ENCODE results near the gene MDP1. TPM values are rescaled to one million over a fixed set of nuclear protein-coding genes. Genes with fewer than 3 reads are reported as not detected.
A peak's percentile ranks its signal among the peaks of the same experiment; 100 is the strongest.

Gene MDP1
- total RNA-seq, 1 experiment from 2014 or later: 8.3 TPM

- in situ Hi-C loops (cut with HindIII; ENCODE audit: low pct_unique_long_range_greater_than_20kb, low sequenced_read_pairs): no loop called here
- DNase-seq (ENCODE audit: low read depth, low spot score): no peak
Observed at GRCh38 chr14:24192933-24193332, 22.9 kb downstream of the MDP1 start.

DNA sequence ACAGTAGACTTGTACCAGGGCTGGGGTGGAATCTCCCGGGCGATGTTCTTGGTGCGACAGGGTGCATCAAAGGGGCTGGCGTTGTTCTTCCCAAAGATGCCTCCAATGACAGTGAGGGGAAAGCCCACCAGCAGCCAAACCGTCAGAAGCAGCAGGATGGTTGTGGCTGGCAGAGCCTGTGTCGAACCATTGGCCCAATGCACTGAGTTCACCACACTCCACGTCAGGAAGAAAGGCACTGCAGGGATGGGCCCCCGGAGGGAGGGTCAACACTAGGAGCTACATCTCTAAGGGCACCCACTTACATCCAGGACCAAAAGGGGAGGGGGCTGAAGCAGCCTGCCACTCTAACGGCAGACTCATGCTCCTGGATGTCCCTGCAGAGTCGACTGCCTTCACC, 25.4 kb downstream of the MDP1 start:
- no peak for DNase-seq (ENCODE audit: low read depth, low spot score)
- in situ Hi-C loops (cut with HindIII; ENCODE audit: low pct_unique_long_range_greater_than_20kb, low sequenced_read_pairs): no loop called here

DNA sequence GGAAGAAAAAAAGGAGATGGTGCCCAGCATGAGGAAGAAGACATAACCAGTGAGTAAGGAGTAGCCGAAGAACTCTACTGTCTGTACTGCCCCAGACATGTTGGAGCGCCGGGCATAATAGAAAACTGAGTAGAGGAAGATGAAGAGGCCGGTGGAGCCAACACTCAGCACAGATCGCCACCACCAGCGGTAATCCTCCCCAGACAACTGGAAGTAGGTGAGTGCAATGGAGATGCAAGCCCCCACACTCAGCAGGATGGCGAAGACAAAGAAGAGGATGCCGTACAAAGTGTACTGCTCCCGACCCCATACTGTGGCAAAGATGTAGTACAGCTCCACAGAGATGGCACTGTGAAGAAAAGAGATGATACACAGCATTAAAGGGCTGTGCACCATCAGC, 26.4 kb downstream of the MDP1 start:
- in situ Hi-C loops (cut with HindIII; ENCODE audit: low pct_unique_long_range_greater_than_20kb, low sequenced_read_pairs): no loop called here
- DNase-seq (ENCODE audit: low read depth, low spot score): no peak

DNA sequence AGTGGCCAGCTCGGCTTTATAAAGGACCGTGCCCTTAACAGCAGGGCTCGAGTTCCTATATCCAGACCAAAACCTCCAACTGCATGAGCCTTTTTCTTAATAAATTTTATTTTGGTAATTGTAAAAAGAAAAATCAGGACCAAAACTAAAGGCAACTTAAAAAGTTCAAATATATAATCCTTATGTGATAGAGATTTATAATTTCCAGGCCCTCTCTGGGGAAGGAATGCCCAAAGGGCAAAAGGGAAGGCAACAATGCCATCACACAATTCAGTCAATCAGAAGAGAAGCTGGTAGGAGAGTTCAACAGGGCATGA, 26.8 kb downstream of the MDP1 start:
- in situ Hi-C loops (cut with HindIII; ENCODE audit: low pct_unique_long_range_greater_than_20kb, low sequenced_read_pairs): no loop called here
- no peak for DNase-seq (ENCODE audit: low read depth, low spot score)

DNA sequence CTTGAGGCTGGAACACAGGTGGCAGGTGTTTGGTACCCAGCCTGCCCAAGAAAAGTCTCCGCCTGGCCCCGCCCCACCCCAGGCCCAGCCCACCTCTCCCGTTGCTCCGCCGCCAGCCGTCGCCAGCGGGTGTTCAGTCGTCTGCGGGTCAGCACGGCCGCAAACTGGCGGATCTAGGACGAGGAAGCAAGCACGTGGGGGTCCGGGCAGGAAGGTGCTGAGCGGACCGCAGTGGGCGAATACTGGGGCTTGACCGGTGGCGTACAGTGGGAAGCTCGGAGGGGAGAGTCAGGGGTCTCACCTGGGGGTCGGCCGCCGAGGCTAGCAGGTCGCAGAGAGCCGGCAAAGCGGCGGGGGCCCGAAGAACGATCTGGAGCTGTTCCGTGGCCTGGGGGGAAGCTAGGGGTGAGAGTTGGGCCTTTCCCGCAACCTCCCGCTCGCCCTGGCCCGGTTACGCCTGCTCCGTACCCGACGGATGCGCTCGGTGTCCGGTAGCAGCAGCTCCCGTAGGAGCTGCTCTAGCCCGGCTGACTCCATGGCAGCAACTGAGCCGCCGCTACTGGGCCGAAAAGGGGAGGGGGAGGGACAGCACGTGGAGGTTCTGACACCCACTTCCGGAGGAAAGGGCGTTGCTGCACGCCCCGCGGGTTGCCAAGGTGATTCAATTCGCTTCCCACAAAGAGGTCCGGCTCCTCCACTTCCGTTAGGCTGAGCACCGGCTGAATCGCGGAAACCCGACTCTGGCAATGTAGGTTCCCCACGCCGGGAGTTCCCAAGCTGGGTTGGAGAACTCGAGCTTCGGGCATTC, 27.4 kb downstream of the MDP1 start, which contains the start of gene IPO4:
Gene IPO4, minus strand, starts transcription at position 566 of the 808 bp plus-strand sequence. Its CDS starts 29 bp downstream, at position 537.
- DNase-seq (ENCODE audit: low read depth, low spot score): peak; percentile 96
- in situ Hi-C loops (cut with HindIII; ENCODE audit: low pct_unique_long_range_greater_than_20kb, low sequenced_read_pairs): no loop called here

GRCh38 chr14:24187539-24187915, 28.3 kb downstream of the MDP1 start:
- DNase-seq (ENCODE audit: low read depth, low spot score): no peak
- in situ Hi-C loops (cut with HindIII; ENCODE audit: low pct_unique_long_range_greater_than_20kb, low sequenced_read_pairs): no loop called here

GRCh38 chr14:24186831-24187538, 28.9 kb downstream of the MDP1 start:
- DNase-seq (ENCODE audit: low read depth, low spot score): no peak
- in situ Hi-C loops (cut with HindIII; ENCODE audit: low pct_unique_long_range_greater_than_20kb, low sequenced_read_pairs): no loop called here

GRCh38 chr14:24185741-24186140, 30.1 kb downstream of the MDP1 start:
- no peak for DNase-seq (ENCODE audit: low read depth, low spot score)
- in situ Hi-C loops (cut with HindIII; ENCODE audit: low pct_unique_long_range_greater_than_20kb, low sequenced_read_pairs): no loop called here

GRCh38 chr14:24185026-24185425, 30.8 kb downstream of the MDP1 start:
- in situ Hi-C loops (cut with HindIII; ENCODE audit: low pct_unique_long_range_greater_than_20kb, low sequenced_read_pairs): no loop called here
- DNase-seq (ENCODE audit: low read depth, low spot score): no peak

DNA sequence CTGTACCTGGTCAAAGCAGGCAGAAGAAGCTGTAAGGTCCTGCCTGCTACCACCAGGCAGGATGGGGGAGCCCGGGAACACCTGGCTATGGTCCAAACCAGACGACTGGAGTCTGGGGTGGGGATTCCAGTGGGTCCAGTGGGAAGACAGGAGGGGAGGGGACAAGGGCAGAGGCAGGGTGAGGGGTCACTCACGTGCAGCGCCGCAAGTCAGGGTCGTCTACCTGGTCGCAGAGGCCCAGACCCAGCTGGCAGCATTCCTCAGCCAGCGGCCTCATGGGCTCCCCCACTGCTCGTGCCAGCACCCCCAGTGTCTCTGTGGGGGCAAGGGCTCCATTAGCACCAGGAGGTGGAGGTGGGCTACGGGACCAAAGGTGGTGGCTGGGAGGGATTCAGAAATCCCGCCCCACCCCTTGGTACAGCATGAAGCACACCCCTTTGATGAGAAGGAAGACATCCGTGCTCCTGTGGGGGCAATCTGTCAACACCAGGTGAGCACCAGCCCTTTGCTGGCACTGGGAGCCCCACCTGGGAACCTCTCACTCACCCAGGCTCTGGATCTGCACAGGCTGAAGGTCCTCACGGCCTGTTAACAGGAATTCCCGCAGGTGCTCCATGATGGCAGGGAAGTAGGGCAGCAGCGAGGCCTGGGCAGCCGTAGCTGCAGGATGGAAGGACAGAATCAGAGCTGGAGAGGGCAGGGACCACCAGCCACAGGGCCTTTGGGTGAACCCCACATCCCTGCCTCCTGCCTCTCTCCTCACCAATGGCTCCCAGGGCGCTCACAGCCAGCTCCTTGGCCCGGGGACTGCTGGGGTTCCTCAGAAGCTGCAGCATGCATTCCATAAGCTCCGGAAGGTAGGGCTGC, 31.5 kb downstream of the MDP1 start:
- in situ Hi-C loops (cut with HindIII; ENCODE audit: low pct_unique_long_range_greater_than_20kb, low sequenced_read_pairs): no loop called here
- no peak for DNase-seq (ENCODE audit: low read depth, low spot score)

DNA sequence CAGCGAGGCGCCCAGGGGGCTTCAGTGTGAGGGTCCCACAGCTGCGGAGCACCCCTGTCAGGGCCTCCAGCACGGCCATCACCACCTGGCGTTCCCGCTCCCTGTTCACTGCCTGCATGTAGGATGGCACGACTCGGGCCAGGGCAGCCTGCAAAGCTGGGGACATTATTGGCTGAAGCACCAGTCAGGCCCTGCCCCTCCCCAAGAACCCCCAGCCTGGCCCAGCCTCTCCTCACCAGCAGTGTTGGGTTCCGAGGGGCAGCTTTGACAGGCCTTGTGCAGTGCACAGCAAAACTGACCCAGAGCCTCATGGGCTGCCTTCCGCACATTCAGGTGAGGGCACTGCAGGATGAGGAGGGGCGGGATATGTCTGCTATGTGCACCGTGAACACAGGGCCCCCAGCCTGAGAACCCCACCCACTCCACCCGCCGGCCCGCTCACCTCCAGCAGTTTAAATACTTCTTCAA, 32.8 kb downstream of the MDP1 start:
- no peak for DNase-seq (ENCODE audit: low read depth, low spot score)
- in situ Hi-C loops (cut with HindIII; ENCODE audit: low pct_unique_long_range_greater_than_20kb, low sequenced_read_pairs): no loop called here

GRCh38 chr14:24182110-24182882, 33.6 kb downstream of the MDP1 start:
- in situ Hi-C loops (cut with HindIII; ENCODE audit: low pct_unique_long_range_greater_than_20kb, low sequenced_read_pairs): no loop called here
- DNase-seq (ENCODE audit: low read depth, low spot score): no peak

- DNase-seq (ENCODE audit: low read depth, low spot score): no peak
- in situ Hi-C loops (cut with HindIII; ENCODE audit: low pct_unique_long_range_greater_than_20kb, low sequenced_read_pairs): no loop called here
Observed at GRCh38 chr14:24181371-24182077, 34.3 kb downstream of the MDP1 start.

GRCh38 chr14:24179961-24180796, 35.7 kb downstream of the MDP1 start:
- in situ Hi-C loops (cut with HindIII; ENCODE audit: low pct_unique_long_range_greater_than_20kb, low sequenced_read_pairs): no loop called here
- peak; percentile 20 for DNase-seq (ENCODE audit: low read depth, low spot score)

DNA sequence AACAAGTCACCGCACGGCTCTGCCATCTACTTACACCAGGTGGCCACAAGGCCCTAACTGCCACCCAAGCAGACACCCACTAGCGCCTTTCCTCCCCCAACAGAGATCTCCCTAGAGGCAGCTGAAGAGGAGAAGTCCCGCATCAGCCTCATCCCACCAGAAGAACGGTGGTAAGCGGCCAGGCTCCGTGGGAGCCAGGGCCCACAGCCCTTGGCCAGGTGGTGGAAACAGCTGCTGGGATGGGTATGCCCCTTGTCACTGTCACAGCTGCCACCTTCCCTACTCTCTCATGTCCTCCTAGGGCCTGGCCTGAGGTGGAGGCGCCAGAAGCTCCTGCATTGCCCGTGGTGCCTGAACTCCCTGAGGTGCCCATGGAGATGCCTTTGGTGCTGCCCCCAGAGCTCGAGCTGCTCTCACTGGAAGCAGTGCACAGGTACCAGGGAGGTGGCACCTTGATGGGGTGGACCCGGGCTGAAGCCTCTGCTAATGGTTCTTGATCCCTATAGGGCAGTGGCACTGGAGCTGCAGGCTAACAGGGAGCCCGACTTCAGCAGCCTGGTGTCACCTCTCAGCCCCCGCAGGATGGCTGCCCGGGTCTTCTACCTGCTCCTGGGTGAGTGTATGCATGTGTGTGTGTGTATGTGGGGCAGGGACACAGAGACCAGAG, 36.4 kb downstream of the MDP1 start:
- in situ Hi-C loops (cut with HindIII; ENCODE audit: low pct_unique_long_range_greater_than_20kb, low sequenced_read_pairs): no loop called here
- DNase-seq (ENCODE audit: low read depth, low spot score): no peak

All from SK-MEL-5 (cell line).